HL-60/S4 (cell line): ENCODE data around the gene UBXN1.
"Not testable (repeated sequence)": the region's sequence is repeated elsewhere in the genome, so short reads cannot be mapped to it uniquely, and the experiment has no call there.

Experiments
- in situ Hi-C: fragments of 300-500 bp; cut with MboI; formaldehyde crosslinking; loops from 2 replicates; pipeline ENCODE4 v1.14.3; 2022; ENCODE audit warnings: low sequenced_read_pairs

The UBXN1 gene

DNA sequence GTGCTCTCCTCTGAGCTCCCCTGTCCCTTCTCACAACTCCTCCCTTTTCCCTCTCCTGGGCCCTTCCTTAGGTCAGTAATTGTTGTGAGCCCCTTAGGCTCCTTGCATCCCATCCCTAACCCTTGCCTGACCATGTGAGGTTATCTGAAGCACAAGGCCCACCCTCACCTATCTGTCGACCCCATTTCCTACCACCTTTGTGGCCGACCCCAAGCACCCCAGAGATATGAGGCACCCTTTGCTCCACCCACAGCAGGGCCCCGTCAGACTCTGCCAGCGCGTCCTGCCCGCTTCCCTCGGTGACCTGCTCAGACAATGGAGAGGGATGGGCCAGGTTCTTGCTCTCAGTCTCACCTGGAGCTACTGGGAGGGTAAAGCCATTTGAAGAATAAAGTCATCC lies 29.9 kb upstream of the UBXN1 start:
- in situ Hi-C loops = no loop called here

DNA sequence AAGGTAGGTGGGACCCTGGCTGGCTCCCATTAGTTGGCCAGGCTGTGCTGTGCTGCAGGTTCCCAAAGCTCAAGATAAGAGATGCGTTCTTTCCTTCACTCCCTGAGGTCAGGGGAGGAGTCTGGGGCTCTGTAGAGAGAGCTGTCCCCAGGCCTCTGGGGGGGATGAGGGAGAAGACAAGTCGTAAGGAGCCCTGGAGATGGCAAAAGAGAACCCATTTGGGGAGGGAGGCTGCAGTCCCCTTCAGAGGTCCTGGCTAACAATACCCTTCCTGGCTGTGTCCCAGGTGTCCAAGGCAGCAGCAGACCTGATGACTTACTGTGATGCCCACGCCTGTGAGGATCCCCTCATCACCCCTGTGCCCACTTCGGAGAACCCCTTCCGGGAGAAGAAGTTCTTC lies 29.5 kb upstream of the UBXN1 start:
- in situ Hi-C loops = no loop called here

DNA sequence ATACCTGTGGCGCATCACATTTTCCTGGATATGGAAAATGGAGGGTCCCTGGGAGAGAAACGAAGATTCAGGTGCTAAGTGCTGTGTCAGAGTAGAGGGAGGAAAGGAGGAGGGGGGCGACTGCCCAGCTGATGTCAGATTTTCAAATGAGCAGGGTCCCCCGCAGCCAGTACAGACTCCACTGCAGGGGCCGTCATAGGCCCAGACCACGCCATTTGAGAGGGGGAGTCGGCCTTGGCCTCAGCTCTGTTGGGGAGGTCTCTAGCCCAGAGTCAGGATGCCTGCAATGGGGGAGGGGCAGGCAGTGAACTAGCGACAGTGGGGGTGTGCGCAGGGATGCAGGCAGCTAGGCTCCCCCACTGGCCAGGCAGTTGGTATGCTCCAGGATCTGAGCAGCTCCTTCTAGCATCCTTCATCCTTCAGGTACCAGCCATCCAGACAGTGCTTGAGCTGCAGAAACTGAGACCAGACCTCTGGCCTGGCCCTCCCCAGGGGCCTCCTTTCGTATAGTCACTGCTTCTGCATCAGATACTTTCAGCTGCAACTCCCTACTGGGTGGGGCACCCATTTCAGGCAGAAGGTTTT lies 28.5 kb upstream of the UBXN1 start, which contains the start of the genes BSCL2 and GNG3:
BSCL2 (minus strand) TSS at position 148 of the 585 bp plus-strand sequence. CDS start 229 bp downstream, outside the sequence.
GNG3 (plus strand) TSS at position 400 of the 585 bp plus-strand sequence. CDS start 620 bp downstream, outside the sequence.
- in situ Hi-C loops = no loop called here

DNA sequence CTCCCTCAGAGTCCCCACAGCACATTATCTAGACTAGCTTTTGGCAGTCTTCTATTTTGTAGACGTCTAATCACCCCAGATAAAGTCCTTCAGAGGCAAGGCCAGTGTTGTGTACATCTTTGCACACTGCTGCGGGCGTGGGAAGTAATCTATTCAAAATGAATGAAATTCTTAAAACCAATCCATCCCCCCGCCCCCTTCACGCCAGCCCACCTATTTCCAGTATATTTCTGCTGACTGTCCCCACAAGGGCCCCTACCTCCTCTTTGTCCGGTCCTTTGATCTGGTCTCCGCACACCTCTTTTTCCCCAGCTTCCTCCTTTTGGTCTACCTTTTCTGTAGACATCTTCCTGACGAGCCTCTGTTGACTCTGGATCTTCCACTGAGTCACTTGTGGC lies 28.0 kb upstream of the UBXN1 start:
- in situ Hi-C loops = no loop called here

DNA sequence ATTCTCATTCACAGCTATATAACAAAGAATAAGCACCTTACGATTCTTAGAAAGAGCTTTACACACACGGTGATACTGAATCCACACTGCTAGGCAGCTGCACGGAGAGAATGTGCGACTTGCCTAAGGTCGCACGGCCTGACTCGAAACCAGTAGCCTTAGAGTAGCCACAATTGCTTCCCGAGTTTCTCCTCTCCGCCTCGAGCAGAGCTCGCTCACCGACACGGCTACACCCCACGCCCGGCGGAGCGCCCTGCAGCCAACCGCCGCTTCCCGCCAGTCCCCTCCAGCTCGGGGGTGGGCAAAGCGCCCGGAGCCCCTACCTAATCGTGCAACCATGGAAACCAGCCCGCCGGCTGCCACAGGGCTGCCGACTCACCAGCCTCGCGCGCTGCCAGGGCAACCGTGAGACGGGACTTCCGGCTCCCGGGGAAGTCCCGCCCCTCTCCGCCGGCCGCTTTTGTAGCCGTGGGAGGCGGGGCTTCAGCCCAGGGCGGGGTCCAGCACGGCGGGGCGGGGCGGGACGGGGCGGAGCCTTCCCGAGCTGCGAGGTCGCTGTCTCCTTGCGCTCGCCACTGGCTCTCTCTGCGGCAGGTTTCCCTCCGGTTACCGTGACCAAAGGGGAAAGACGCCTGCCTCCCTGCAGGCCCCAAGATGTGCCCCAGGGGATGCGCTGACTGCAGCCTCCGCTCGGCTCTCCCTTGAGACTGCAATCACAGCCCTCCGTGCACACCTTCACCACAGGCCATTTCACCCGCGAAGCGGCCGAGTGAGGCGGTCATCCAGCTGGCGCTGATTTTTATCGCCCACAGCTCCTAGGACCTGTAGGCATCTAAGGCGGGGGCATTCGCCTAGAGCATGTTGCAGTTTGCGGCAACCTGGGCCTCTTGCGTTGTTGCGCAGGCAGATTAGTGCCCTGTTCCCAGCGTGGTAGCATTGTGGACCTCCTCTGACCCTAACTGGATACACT lies 27.3 kb upstream of the UBXN1 start:
- in situ Hi-C loops = no loop called here

DNA sequence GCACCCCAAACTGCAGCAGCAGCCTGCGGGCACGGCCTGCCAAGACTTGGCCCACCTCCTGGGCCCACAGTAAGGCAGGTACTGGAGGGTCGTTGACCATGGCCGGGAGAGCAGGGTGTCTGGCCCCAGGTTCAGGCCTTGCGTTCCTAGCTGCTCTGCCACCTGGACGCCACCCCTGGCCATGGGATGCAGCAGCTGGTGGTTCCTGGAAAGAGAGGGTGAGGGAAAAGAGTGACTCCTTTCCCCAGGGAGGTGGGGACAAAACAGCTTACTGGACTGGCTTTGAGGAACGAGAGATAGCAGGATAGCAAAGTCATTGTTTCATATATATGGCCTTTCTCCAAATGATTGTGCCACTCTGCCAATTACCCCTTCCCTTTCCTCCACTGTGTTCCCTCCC lies 26.5 kb upstream of the UBXN1 start:
- in situ Hi-C loops = no loop called here

DNA sequence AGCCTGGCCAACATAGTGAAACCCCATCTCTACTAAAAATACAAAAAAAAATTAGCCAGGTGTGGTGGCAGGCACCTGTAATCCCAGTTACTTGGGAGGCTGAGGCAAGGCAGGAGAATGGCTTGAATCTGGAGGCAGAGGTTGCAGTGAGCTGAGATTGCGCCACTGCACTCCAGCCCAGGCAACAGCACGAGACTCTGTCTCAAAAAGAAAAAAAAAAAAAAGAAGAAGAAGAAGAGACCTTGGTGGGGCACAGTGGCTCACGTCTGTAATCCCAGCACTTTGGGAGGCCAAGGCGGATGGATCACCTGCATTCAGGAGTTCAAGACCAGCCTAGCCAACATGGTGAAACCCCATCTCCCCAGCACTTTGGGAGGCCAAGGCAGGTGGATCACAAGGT lies 25.0 kb upstream of the UBXN1 start:
- in situ Hi-C loops = not testable (repeated sequence)

DNA sequence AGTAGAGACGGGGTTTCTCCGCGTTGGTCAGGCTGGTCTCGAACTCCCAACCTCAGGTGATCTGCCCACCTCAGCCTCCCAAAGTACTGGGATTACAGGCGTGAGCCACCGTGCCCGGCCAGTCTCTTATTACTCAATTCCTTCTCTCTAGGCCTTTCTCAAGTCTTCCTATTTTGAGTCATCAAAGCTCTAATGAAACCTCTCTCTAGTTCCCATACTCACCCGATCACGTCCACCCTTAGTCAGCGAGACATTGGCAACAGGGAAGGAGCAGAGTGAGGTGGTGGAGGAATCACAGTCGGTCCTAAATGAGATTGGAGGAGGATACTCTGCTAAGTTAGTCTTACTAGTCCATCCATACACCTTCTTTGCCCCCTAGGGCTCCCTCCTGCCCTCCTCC lies 23.4 kb upstream of the UBXN1 start:
- in situ Hi-C loops = no loop called here

DNA sequence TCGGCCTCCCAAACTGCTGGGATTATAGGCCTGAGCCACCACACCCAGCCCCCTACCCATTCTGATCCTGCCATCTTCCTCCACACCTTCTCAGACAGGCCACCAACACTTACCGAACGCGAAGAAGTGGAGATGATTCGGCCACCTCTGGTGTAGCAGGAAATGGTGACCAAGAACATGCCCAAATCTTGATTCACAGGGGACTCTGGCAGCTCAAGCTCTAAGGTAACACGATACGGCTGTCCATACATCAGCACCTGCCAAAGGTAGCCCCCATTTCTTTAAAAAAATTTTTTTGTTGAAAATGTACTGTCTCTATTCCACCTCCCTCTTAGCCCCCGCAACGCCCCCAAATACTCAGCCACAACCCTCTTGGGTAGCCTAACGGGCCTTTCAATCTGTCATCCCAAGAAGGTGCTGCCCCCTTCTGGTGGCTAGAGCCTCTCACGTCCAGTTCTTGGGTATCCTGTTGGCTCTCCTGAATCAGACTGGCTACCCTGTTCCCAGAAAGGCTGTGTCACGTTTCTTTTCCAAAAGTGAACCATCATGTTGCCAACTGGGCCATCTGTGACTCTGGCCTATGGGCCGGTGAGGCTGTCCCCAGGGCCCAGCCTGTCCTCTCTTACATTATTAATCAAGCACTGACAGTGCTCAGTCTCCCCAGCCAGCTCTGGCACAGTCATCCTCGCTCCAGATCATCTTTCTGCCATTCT lies 15.7 kb upstream of the UBXN1 start:
- in situ Hi-C loops = loop anchor here (10.0 kb wide), 2 partner anchors 100 to 300 kb away; partner anchors contain the start of gene TUT1

DNA sequence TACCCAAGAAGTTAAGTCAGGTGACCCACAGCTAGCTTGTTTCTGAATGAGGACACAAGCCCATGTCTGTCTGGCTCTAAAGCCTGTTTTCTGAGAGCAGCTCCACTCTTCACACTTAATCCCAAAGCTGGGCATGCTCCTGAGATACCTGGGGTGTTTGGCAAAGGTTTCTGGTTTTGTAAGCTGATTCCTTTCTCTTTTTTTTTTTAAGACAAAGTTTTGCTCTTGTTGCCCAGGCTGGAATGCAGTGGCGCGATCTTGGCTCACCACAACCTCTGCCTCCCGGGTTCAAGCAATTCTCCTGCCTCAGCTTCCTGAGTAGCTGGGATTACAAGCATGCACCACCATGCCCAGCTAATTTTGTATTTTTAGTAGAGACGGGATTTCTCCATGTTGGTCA lies 14.8 kb upstream of the UBXN1 start:
- in situ Hi-C loops = loop anchor here (10.0 kb wide), 2 partner anchors 99 to 299 kb away; partner anchors contain the start of gene TUT1

DNA sequence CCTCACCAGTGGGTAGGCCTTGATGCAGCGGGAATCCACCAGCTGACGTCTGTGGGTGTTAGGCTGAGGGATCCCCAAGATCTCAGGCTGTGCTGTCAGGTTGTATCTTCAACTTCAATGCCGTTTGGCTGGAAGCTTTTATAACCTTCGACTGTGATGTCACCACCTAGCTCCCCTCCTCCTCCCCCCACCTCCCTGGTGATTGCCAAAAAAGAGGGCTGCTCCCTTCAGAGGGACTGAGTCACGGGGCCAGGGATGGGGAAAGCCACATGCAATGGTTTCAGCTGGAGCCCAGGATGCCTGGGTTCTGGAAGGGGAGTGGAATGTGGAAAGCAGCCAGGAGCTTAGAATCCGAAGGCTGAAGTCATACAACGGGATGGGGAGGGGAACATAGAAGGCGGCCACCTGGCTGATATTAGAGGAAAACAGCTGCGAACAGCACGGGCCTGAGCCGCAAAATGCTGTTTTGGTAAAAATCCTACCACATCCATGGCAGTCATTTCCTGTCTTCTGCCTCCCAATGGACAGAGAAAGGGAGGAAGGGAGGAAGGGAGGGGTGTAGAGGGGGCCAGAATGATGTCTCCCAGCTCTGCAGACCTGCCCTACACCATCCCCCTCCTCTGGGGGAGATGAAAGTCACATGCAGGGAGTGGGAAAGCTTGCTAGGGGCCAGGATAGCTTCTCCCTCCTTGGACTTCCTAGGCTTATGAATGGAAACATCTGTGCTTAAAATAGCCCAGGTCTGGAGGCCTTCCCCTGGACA lies 10.7 kb upstream of the UBXN1 start, which contains the start of gene LRRN4CL:
LRRN4CL (minus strand) TSS at position 110 of the 763 bp plus-strand sequence. CDS start 1,022 bp downstream, outside the sequence.
- in situ Hi-C loops = loop anchor here (10.0 kb wide), 2 partner anchors 95 to 295 kb away; partner anchors contain the start of gene TUT1

DNA sequence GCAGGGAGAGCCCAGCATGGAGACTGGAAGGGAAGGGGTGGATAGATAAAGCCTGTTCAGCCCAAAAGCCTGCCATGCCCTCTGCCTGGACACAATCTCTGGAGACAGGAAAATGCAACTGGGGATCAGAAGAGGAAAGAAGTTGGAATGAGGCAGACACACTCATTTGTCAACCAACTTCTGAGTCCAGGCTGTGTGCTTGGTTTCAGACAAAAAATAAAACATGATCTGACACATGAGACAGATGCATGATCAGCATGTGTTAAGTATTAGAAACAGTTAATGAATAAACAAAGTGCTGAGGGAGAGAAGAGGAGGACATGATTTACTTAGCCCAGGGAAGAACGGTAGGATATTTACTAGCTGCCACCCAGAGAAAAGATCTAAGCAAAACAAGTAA lies 9.6 kb upstream of the UBXN1 start:
- in situ Hi-C loops = no loop called here

DNA sequence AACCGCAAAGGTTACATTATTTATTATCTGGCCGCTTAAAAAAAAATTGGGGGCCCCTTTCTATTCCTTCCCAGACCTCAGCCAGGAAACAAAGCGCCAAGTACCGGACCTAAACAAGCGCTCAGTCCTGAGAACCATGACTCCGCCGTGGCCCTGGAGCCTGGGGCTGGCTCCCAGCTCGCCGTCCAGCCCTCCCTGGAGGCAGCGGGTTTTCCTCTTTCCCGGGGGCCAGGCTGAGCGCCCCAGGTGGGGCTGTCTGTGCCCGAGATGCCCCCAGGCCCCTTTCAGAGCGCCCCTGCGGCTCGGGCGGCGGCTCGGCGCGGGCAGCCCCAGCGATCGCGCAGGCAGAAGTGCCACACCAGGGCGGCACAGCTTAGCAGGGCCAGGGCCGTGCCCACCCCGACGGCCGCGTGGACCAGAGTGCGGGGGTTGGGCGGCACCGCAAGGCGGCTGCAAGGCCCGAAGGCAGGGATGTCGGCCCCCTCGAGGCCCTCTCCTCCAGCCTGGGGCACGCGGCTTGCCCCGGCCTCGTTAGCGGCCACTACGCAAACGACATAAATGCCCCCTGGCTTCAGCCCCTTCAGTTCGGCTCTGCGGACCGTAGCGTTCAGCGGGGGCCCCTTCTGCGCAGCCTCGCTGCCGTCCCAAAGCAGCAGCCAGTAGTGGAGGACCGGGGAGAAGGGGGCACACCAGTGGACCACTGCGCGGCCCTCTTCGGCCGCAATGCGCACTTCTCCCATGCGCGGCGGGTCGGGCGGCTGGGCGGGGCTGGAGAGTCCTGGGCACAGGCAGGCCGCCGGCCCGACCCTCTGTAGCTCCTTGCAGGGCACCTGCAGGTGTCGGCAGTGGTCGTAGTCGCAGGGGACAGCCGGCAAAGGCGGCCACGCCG lies 8.9 kb upstream of the UBXN1 start:
- in situ Hi-C loops = no loop called here

DNA sequence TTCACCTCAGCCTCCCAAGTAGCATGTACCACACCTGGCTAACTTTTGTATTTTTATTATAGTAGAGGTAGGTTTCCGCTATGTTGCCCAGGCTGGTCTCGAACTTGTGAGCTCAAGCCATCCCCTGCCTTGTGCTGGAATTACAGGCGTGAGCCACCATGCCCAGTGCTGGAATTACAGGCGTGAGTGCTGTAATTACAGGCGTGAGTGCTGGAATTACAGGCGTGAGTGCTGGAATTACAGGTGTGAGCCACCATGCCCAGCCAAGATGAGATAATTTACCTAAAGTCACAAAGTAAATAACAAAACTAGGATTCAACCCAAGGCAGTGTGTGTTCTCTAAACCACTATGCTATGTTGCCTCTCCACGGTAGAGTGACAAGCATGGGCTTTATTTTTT lies 3.6 kb upstream of the UBXN1 start:
- in situ Hi-C loops = no loop called here

DNA sequence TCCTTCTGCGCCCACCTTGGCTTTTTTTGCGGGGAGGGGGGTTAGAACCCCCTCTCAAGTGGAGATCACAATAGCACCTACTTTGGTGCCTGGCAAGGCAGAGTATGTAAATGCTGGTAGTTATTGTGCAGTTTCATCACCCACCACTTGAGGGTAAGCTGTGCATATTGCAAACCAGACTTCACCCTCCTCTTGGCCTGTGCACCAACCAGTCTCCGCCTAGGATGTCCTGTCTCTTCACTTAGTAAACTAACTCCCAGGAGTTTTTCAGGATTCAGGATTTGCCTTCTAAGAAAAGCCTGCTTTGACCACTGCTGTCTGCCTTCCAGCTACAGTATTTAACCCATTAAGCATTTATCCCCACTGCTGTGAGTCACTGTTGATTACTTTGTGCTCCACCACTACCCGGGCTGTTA lies 2.0 kb upstream of the UBXN1 start:
- in situ Hi-C loops = no loop called here

DNA sequence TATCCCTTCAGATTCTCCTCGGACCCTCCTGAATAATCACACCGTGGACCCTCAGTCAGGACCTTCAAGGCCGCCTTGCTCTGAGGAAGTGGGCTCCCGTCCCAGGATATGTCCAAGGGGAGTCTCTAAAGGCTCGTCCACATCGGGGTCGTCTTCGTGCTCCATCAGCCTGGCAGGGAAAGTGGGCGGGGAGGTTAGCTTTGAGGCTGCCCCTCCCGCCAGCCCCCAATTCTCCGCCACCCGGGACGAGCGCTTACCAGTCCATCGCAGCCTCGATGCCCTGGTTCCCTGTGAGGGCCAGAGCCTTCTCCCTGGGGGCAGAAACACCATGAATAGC lies 472 bp downstream of the UBXN1 start:
- in situ Hi-C loops = no loop called here

DNA sequence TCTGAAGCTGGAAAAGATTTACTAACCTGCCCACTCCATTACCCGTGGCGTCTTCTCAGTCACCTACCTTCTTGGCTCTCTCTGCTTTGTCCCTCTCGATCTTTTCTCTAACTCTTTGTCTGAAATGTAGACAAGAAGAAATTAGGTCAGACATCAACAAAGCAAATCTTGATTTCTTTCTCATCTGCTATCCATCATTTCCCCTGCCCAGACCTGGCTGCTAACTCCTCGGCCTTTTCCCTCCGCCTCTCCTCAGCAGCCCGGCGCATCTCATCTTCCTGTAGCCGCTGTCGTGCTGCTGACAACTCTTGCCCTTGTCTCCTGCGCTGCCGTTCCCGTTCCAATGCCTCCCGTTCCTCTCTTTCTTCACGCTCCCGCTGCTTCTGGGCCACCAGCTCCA lies 1.2 kb downstream of the UBXN1 start:
- in situ Hi-C loops = no loop called here

DNA sequence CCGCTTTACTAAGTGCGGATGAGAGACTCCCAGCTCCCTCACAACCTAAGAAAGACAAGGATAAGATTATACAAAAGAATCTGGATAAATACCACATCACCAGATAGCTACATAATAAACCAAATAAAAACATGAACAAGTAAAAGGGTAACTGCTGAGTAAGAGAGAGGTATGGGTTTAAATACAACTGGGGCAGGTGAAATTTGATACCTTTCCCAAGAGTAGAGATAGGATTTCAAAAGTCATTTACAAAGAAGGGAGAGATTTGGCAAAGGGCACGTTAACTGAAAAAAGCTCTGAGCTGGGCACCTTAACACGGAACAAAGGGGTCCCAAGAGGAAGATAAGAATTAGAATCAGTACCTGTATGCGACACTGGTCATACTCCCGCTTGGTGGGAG lies 1.7 kb downstream of the UBXN1 start:
- in situ Hi-C loops = no loop called here

DNA sequence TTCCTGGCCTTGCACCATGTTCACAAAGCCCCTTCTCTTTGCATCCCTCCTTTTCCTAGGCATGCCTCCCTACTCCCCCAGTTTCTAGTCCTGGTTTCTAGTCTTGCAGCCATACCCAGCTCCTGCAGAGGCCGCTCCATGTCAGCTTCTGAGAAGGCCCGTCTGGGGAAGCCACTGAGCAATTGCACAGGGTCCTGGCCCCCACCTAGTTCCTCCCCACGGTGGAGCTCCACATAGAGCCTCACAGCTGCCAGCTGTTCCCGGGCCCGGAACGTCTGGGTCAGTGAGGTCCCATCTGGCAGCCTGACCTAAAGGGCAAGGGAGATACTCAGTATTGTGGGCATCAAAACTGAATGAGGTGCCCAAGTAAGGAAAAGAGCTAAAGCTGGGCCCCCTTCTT lies 2.2 kb downstream of the UBXN1 start:
- in situ Hi-C loops = no loop called here
